Measurements from ENCODE around the gene TBC1D5. TPM values are rescaled to one million over a fixed set of nuclear protein-coding genes. Genes with fewer than 3 reads are reported as not detected.
A peak's percentile ranks its signal among the peaks of the same experiment; 100 is the strongest.

Gene TBC1D5
- total RNA-seq, 1 donor from 2014 or later = 98.7 TPM

GRCh38 chr3:17287006-17287689, 455.3 kb downstream of the TBC1D5 start:
- DNase-seq = no peak

- no peak for DNase-seq
Observed at GRCh38 chr3:17278006-17278405, 464.4 kb downstream of the TBC1D5 start.

GRCh38 chr3:17266846-17267245, 475.6 kb downstream of the TBC1D5 start:
- no peak for DNase-seq

GRCh38 chr3:17261627-17262369, 480.6 kb downstream of the TBC1D5 start:
- DNase-seq = no peak

GRCh38 chr3:17260257-17260656, 482.2 kb downstream of the TBC1D5 start:
- no peak for DNase-seq

GRCh38 chr3:17259685-17260084, 482.7 kb downstream of the TBC1D5 start:
- DNase-seq = no peak

GRCh38 chr3:17258823-17259436, 483.5 kb downstream of the TBC1D5 start:
- peak; percentile 67 for DNase-seq

GRCh38 chr3:17257269-17257668, 485.2 kb downstream of the TBC1D5 start:
- no peak for DNase-seq

- DNase-seq = no peak
Observed at GRCh38 chr3:17243621-17244020, 498.8 kb downstream of the TBC1D5 start.

GRCh38 chr3:17239417-17239816, 503.0 kb downstream of the TBC1D5 start:
- DNase-seq = no peak

GRCh38 chr3:17238023-17238422, 504.4 kb downstream of the TBC1D5 start:
- DNase-seq = no peak

- DNase-seq = no peak
Observed at GRCh38 chr3:17235310-17235709, 507.1 kb downstream of the TBC1D5 start.

GRCh38 chr3:17234382-17234781, 508.0 kb downstream of the TBC1D5 start:
- DNase-seq = peak; percentile 16

GRCh38 chr3:17233398-17233800, 509.0 kb downstream of the TBC1D5 start:
- DNase-seq = peak; percentile 75

- DNase-seq = no peak
Observed at GRCh38 chr3:17232442-17232841, 510.0 kb downstream of the TBC1D5 start.

GRCh38 chr3:17231537-17232261, 510.7 kb downstream of the TBC1D5 start:
- no peak for DNase-seq

- no peak for DNase-seq
Observed at GRCh38 chr3:17227472-17227871, 515.0 kb downstream of the TBC1D5 start.

GRCh38 chr3:17221529-17221928, 520.9 kb downstream of the TBC1D5 start:
- DNase-seq = no peak

- no peak for DNase-seq
Observed at GRCh38 chr3:17219593-17219992, 522.8 kb downstream of the TBC1D5 start.

- DNase-seq = no peak
Observed at GRCh38 chr3:17218587-17218986, 523.8 kb downstream of the TBC1D5 start.

GRCh38 chr3:17217588-17217987, 524.8 kb downstream of the TBC1D5 start:
- no peak for DNase-seq

- DNase-seq = no peak
Observed at GRCh38 chr3:17213102-17213501, 529.3 kb downstream of the TBC1D5 start.

GRCh38 chr3:17207979-17208378, 534.5 kb downstream of the TBC1D5 start:
- no peak for DNase-seq
